ENCODE data around the gene SLC35E1. TPM values are rescaled to one million over a fixed set of nuclear protein-coding genes. Genes with fewer than 3 reads are reported as not detected.
"Not testable (repeated sequence)": the region's sequence is repeated elsewhere in the genome, so short reads cannot be mapped to it uniquely, and the experiment has no call there.

SLC35E1 gene
- total RNA-seq, 1 donor from 2014 or later, result 24.7 TPM

- TF ChIP-seq CTCF (IDR thresholded peaks at IDR 0.05; ENCODE audit: insufficient read depth, low read length, severe bottlenecking), result no peak
- Histone ChIP-seq H3K27me3 (ENCODE audit: control insufficient read depth, insufficient read depth, low read length) (no peaks in the 10 kb centered on the region), H3K4me3 (ENCODE audit: low read depth, low read length) (no peak overlapping the region), H3K36me3 (ENCODE audit: control insufficient read depth, insufficient read depth, low read length) (peaks cover 27% of the 10 kb centered on the region)
- DNase-seq (ENCODE audit: low read depth), result no peak
- no peak for FAIRE-seq
Observed at GRCh38 chr19:16561382-16561781, 10.8 kb downstream of the SLC35E1 start.

- Histone ChIP-seq H3K36me3 (ENCODE audit: control insufficient read depth, insufficient read depth, low read length) (peaks cover 28% of the 10 kb centered on the region), H3K27me3 (ENCODE audit: control insufficient read depth, insufficient read depth, low read length) (no peaks in the 10 kb centered on the region), H3K4me3 (ENCODE audit: low read depth, low read length) (no peak overlapping the region)
- FAIRE-seq (no peak), DNase-seq (ENCODE audit: low read depth) (no peak)
- TF ChIP-seq CTCF (IDR thresholded peaks at IDR 0.05; ENCODE audit: insufficient read depth, low read length, severe bottlenecking), result no peak
Observed at GRCh38 chr19:16559780-16560276, 12.4 kb downstream of the SLC35E1 start.

- no peak for TF ChIP-seq CTCF (IDR thresholded peaks at IDR 0.05; ENCODE audit: insufficient read depth, low read length, severe bottlenecking)
- Histone ChIP-seq H3K27me3 (ENCODE audit: control insufficient read depth, insufficient read depth, low read length) (no peaks in the 10 kb centered on the region), H3K36me3 (ENCODE audit: control insufficient read depth, insufficient read depth, low read length) (peaks cover 26% of the 10 kb centered on the region), H3K4me3 (ENCODE audit: low read depth, low read length) (no peak overlapping the region)
- FAIRE-seq, result no peak
- no peak for DNase-seq (ENCODE audit: low read depth)
Observed at GRCh38 chr19:16554776-16555175, 17.4 kb downstream of the SLC35E1 start.

- not testable (repeated sequence) for H3K4me3 ChIP-seq (ENCODE audit: low read depth, low read length); H3K27me3 ChIP-seq (ENCODE audit: control insufficient read depth, insufficient read depth, low read length); FAIRE-seq; DNase-seq (ENCODE audit: low read depth)
- H3K36me3 ChIP-seq (ENCODE audit: control insufficient read depth, insufficient read depth, low read length), result peaks cover 23% of the 10 kb centered on the region
Observed at GRCh38 chr19:16551902-16552301, 20.3 kb downstream of the SLC35E1 start.

- no peak for FAIRE-seq
- peaks cover 9% of the 10 kb centered on the region for H3K36me3 ChIP-seq (ENCODE audit: control insufficient read depth, insufficient read depth, low read length)
- H3K27me3 ChIP-seq (ENCODE audit: control insufficient read depth, insufficient read depth, low read length), result no peaks in the 10 kb centered on the region
- no peak overlapping the region for H3K4me3 ChIP-seq (ENCODE audit: low read depth, low read length)
- DNase-seq (ENCODE audit: low read depth), result no peak
- no peak for TF ChIP-seq CTCF (IDR thresholded peaks at IDR 0.05; ENCODE audit: insufficient read depth, low read length, severe bottlenecking)
Observed at GRCh38 chr19:16548956-16549355, 23.3 kb downstream of the SLC35E1 start.

- H3K36me3 ChIP-seq (ENCODE audit: control insufficient read depth, insufficient read depth, low read length), result peaks cover 4% of the 10 kb centered on the region
- no peak for DNase-seq (ENCODE audit: low read depth)
- no peak for TF ChIP-seq CTCF (IDR thresholded peaks at IDR 0.05; ENCODE audit: insufficient read depth, low read length, severe bottlenecking)
- no peaks in the 10 kb centered on the region for H3K27me3 ChIP-seq (ENCODE audit: control insufficient read depth, insufficient read depth, low read length)
- no peak overlapping the region for H3K4me3 ChIP-seq (ENCODE audit: low read depth, low read length)
- FAIRE-seq, result no peak
Observed at GRCh38 chr19:16544473-16545231, 27.6 kb downstream of the SLC35E1 start.

GRCh38 chr19:16543734-16544133 is 28.5 kb downstream of the SLC35E1 start:
- H3K27me3 ChIP-seq (ENCODE audit: control insufficient read depth, insufficient read depth, low read length); FAIRE-seq; DNase-seq (ENCODE audit: low read depth); H3K36me3 ChIP-seq (ENCODE audit: control insufficient read depth, insufficient read depth, low read length); H3K4me3 ChIP-seq (ENCODE audit: low read depth, low read length): not testable (repeated sequence)

Data from bronchial epithelial cell (primary cell).